Karpas-422 (cell line): Measurements from ENCODE around the gene CRIM1. TPM values are rescaled to one million over a fixed set of nuclear protein-coding genes. Genes with fewer than 3 reads are reported as not detected.

Experiments used
- DNase-seq: peaks from one replicate; pipeline ENCODE4 v3.0.0-alpha.2; 2015
- H2AFZ ChIP-seq: fragments of 200-600 bp; sonication (generic); 2 replicates; pipeline ENCODE4 v1.6.1; 2014; ENCODE audit warnings: antibody characterized with exemption, low read length, mixed read lengths
- H3K27ac ChIP-seq: fragments of 200-600 bp; sonication (generic); 2 replicates; pipeline ENCODE4 v1.5.1; 2014; ENCODE audit warnings: mild to moderate bottlenecking, low read length, moderate library complexity
- H3K27me3 ChIP-seq: fragments of 200-600 bp; sonication (generic); 2 replicates; pipeline ENCODE4 v1.6.1; 2014; ENCODE audit warnings: low read length, mixed read lengths
- H3K36me3 ChIP-seq: fragments of 200-600 bp; sonication (generic); 2 replicates; pipeline ENCODE4 v1.6.1; 2014; ENCODE audit warnings: low read length, mixed read lengths; ENCODE audit not compliant: insufficient read depth
- H3K4me1 ChIP-seq: fragments of 200-600 bp; sonication (generic); 2 replicates; pipeline ENCODE4 v1.6.1; 2014; ENCODE audit warnings: mild to moderate bottlenecking, low read length, mixed read lengths
- H3K4me2 ChIP-seq: fragments of 200-600 bp; sonication (generic); 2 replicates; pipeline ENCODE4 v1.6.1; 2014; ENCODE audit warnings: low read length, low read depth, mild to moderate bottlenecking; ENCODE audit not compliant: poor library complexity, severe bottlenecking
- H3K4me3 ChIP-seq: fragments of 200-600 bp; sonication (generic); 2 replicates; pipeline ENCODE4 v1.5.1; 2014; ENCODE audit warnings: mild to moderate bottlenecking, antibody characterized with exemption, low read length, mixed read lengths
- H3K79me2 ChIP-seq: fragments of 200-600 bp; sonication (generic); 2 replicates; pipeline ENCODE4 v1.6.1; 2014; ENCODE audit warnings: mild to moderate bottlenecking, low read length, mixed read lengths
- H3K9ac ChIP-seq: fragments of 200-600 bp; sonication (generic); 2 replicates; pipeline ENCODE4 v1.6.0; 2014; ENCODE audit warnings: low read length
- H3K9me2 ChIP-seq: fragments of 200-600 bp; sonication (generic), shearing (Covaris generic); replicated peaks from 2 replicates; pipeline ENCODE4 v1.6.0; 2014; ENCODE audit warnings: mild to moderate bottlenecking, low read length, moderate library complexity; ENCODE audit not compliant: insufficient read depth
- H3K9me3 ChIP-seq: fragments of 300-700, 200-600 bp; sonication (generic); 2 replicates; pipeline ENCODE4 v1.6.1; 2014; ENCODE audit warnings: low read length, mixed read lengths
- H4K20me1 ChIP-seq: fragments of 200-600 bp; sonication (generic); 2 replicates; pipeline ENCODE4 v1.6.1; 2014; ENCODE audit warnings: mild to moderate bottlenecking, antibody characterized with exemption, low read length, low read depth; ENCODE audit not compliant: insufficient read depth
- total RNA-seq: library from RNA; depleted of rRNA; stranded (reverse); fragments of >200 nt; shearing (Covaris generic); gene quantifications from 2 replicates; pipeline ENCODE4 v1.2.3, GENCODE V29; 2014; ENCODE audit warnings: low replicate concordance

The CRIM1 gene
- total RNA-seq, 1 experiment from 2014 or later = not detected

GRCh38 chr2:36330473-36331395 lies 24.8 kb upstream of the CRIM1 start:
- no peak overlapping the region for H3K9ac ChIP-seq
- H3K9me3 ChIP-seq = no peaks in the 10 kb centered on the region
- no peak overlapping the region for H3K27ac ChIP-seq
- no peaks in the 10 kb centered on the region for H3K36me3 ChIP-seq
- H3K4me3 ChIP-seq = no peak overlapping the region
- no peak overlapping the region for H2AFZ ChIP-seq
- DNase-seq = no peak
- H3K27me3 ChIP-seq = no peaks in the 10 kb centered on the region
- H3K4me1 ChIP-seq = no peaks in the 10 kb centered on the region
- H3K9me2 ChIP-seq = no peaks in the 10 kb centered on the region
- no peak overlapping the region for H3K4me2 ChIP-seq
- no peaks in the 10 kb centered on the region for H4K20me1 ChIP-seq
- no peaks in the 10 kb centered on the region for H3K79me2 ChIP-seq

GRCh38 chr2:36333350-36334012 lies 22.1 kb upstream of the CRIM1 start:
- H4K20me1 ChIP-seq = no peaks in the 10 kb centered on the region
- DNase-seq = no peak
- no peaks in the 10 kb centered on the region for H3K9me2 ChIP-seq
- H3K9ac ChIP-seq = no peak overlapping the region
- H3K36me3 ChIP-seq = no peaks in the 10 kb centered on the region
- no peak overlapping the region for H3K4me2 ChIP-seq
- no peak overlapping the region for H3K4me3 ChIP-seq
- H3K79me2 ChIP-seq = no peaks in the 10 kb centered on the region
- no peaks in the 10 kb centered on the region for H3K27me3 ChIP-seq
- H2AFZ ChIP-seq = no peak overlapping the region
- H3K27ac ChIP-seq = no peak overlapping the region
- no peaks in the 10 kb centered on the region for H3K4me1 ChIP-seq
- H3K9me3 ChIP-seq = no peaks in the 10 kb centered on the region

- Histone ChIP-seq H3K9me2 (no peaks in the 10 kb centered on the region), H3K36me3 (no peaks in the 10 kb centered on the region), H3K27me3 (no peaks in the 10 kb centered on the region), H3K4me2 (no peak overlapping the region), H3K9me3 (no peaks in the 10 kb centered on the region), H3K9ac (no peak overlapping the region), H3K4me1 (no peaks in the 10 kb centered on the region), H3K4me3 (no peak overlapping the region), H4K20me1 (no peaks in the 10 kb centered on the region), H3K27ac (no peak overlapping the region), H2AFZ (no peak overlapping the region), H3K79me2 (no peaks in the 10 kb centered on the region)
- DNase-seq = no peak
Measured at GRCh38 chr2:36335597-36335996, 20.0 kb upstream of the CRIM1 start.

GRCh38 chr2:36336321-36336720 lies 19.3 kb upstream of the CRIM1 start:
- no peak overlapping the region for H3K9ac ChIP-seq
- H3K4me2 ChIP-seq = no peak overlapping the region
- H3K36me3 ChIP-seq = no peaks in the 10 kb centered on the region
- no peaks in the 10 kb centered on the region for H3K9me3 ChIP-seq
- no peaks in the 10 kb centered on the region for H3K79me2 ChIP-seq
- no peaks in the 10 kb centered on the region for H3K9me2 ChIP-seq
- no peak overlapping the region for H3K27ac ChIP-seq
- no peak overlapping the region for H2AFZ ChIP-seq
- H3K27me3 ChIP-seq = no peaks in the 10 kb centered on the region
- no peak overlapping the region for H3K4me3 ChIP-seq
- H4K20me1 ChIP-seq = no peaks in the 10 kb centered on the region
- no peaks in the 10 kb centered on the region for H3K4me1 ChIP-seq
- no peak for DNase-seq

- H3K79me2 ChIP-seq = no peaks in the 10 kb centered on the region
- no peaks in the 10 kb centered on the region for H3K4me1 ChIP-seq
Measured at GRCh38 chr2:36337354-36337753, 18.2 kb upstream of the CRIM1 start.

GRCh38 chr2:36338124-36338826 lies 17.3 kb upstream of the CRIM1 start:
- DNase-seq = no peak
- Histone ChIP-seq H3K27me3 (no peaks in the 10 kb centered on the region), H3K27ac (no peak overlapping the region), H3K4me3 (no peak overlapping the region), H3K36me3 (no peaks in the 10 kb centered on the region), H4K20me1 (no peaks in the 10 kb centered on the region), H2AFZ (no peak overlapping the region), H3K4me2 (no peak overlapping the region), H3K4me1 (no peaks in the 10 kb centered on the region), H3K9me3 (no peaks in the 10 kb centered on the region), H3K79me2 (no peaks in the 10 kb centered on the region), H3K9ac (no peak overlapping the region), H3K9me2 (no peaks in the 10 kb centered on the region; the same call in 1 of the 2 replicates)

More at GRCh38 chr2:36337354-36337753, 18.2 kb upstream of the CRIM1 start:
- Histone ChIP-seq H3K36me3 (no peaks in the 10 kb centered on the region), H3K4me3 (no peak overlapping the region), H3K9me3 (no peaks in the 10 kb centered on the region), H2AFZ (no peak overlapping the region), H3K4me2 (no peak overlapping the region), H3K9ac (no peak overlapping the region), H3K27me3 (no peaks in the 10 kb centered on the region), H3K9me2 (no peaks in the 10 kb centered on the region; the same call in 1 of the 2 replicates), H4K20me1 (no peaks in the 10 kb centered on the region), H3K27ac (no peak overlapping the region)
- no peak for DNase-seq

GRCh38 chr2:36338827-36339145 lies 16.8 kb upstream of the CRIM1 start:
- H3K36me3 ChIP-seq = no peaks in the 10 kb centered on the region
- no peak overlapping the region for H3K4me2 ChIP-seq
- no peaks in the 10 kb centered on the region for H4K20me1 ChIP-seq
- no peaks in the 10 kb centered on the region for H3K27me3 ChIP-seq
- H3K9ac ChIP-seq = no peak overlapping the region
- no peaks in the 10 kb centered on the region; the same call in 1 of the 2 replicates for H3K9me2 ChIP-seq
- no peaks in the 10 kb centered on the region for H3K79me2 ChIP-seq
- H3K4me3 ChIP-seq = no peak overlapping the region
- no peaks in the 10 kb centered on the region for H3K9me3 ChIP-seq
- H2AFZ ChIP-seq = no peak overlapping the region
- H3K4me1 ChIP-seq = no peaks in the 10 kb centered on the region
- no peak for DNase-seq
- no peak overlapping the region for H3K27ac ChIP-seq

- H3K9ac ChIP-seq = no peak overlapping the region
- H3K4me2 ChIP-seq = no peak overlapping the region
- no peaks in the 10 kb centered on the region for H3K27me3 ChIP-seq
- DNase-seq = no peak
- H4K20me1 ChIP-seq = no peaks in the 10 kb centered on the region
- no peak overlapping the region for H2AFZ ChIP-seq
- no peaks in the 10 kb centered on the region for H3K79me2 ChIP-seq
- no peaks in the 10 kb centered on the region for H3K4me1 ChIP-seq
- no peaks in the 10 kb centered on the region; the same call in 1 of the 2 replicates for H3K9me2 ChIP-seq
- H3K27ac ChIP-seq = no peak overlapping the region
- no peak overlapping the region for H3K4me3 ChIP-seq
- no peaks in the 10 kb centered on the region for H3K36me3 ChIP-seq
- H3K9me3 ChIP-seq = no peaks in the 10 kb centered on the region
Measured at GRCh38 chr2:36339607-36340218, 15.9 kb upstream of the CRIM1 start.
